Glomerular visceral epithelial cell (primary cell): ENCODE measurements around the gene DMD.

Experiments used
- DNase-seq: peaks from one replicate; pipeline ENCODE4 v3.0.0-alpha.2; 2016; ENCODE audit errors: extremely low spot score

DMD gene

GRCh38 chrX:31293409-31293808 lies 1917.9 kb downstream of the DMD start:
- no peak for DNase-seq

DNA sequence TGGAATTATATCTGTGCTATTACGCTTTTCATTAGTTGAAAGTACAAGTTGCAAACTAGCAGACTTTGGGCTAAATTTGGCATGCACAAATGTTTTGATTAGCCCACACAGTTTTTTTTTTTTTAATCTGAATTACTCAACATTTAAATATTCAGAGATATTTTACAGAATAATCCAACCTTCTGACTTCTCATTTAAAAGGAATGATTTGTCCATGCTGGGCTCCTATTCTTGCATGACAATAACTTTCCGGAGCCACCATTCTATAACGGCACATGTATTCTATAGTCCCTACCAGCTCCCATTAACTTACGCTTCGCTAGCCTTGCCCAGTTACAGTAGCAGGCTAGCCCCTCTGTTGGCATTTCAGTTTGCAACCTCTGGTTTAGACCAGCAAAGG lies 1920.2 kb downstream of the DMD start:
- no peak for DNase-seq

DNA sequence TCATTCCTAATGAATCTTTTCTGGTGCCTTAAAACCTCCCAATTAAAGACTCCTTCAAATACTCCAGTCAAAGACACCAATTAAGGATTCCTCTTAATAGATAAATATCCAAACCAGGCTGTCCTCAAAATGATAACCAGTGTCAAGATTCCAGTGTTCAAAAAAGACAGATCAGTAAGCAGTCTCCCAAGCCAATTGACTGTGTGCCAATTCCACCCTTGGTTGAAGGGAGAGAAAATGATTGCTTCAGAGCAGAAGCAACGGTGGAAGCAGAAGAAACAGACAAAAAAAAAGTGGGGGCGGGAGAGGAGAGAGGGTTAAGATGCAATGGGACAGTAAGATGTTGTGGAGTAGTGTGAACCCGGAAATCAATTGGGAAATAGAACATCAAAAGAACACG lies 1923.5 kb downstream of the DMD start:
- no peak for DNase-seq

DNA sequence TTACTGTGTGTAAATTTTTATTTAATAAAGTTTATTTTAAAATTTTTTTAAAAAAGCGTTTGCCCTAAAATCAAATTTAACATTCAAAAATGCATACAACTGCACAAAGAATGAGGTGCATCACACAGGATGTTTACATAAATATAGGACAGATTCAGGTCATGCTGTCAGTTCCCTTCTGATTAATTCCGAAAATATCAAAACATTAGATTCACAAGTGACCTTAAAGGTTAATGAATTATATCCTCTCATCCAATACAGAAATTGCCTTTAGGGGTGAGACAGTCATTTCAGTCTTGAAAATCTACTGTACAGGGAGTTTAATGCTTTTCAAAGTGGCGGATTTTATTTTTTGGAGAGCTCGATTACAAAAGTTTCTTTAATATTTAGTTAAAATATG lies 1930.8 kb downstream of the DMD start:
- no peak for DNase-seq

DNA sequence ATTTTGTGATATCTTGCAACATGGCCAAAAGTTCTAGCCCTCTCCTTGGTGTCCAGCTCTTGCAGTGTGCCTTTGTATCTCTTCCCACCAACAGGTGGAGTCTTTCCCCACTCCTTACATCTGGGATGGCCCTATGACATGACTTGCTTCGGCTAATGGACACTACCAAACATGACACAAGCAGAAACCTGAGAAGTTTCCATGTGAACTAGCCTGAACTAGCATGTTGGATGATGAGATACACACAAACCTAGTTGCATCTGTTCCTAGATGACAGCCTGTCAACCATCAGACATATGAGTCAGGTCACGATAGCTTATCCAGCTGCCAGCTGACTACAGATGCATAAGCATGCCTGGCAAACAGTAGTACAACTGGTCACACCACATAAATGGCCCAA lies 1932.0 kb downstream of the DMD start:
- peak; percentile 35 for DNase-seq

GRCh38 chrX:31272472-31272775 lies 1938.9 kb downstream of the DMD start:
- no peak for DNase-seq

- no peak for DNase-seq
These were observed 1939.5 kb downstream of the DMD start for GRCh38 chrX:31271615-31272471.

DNA sequence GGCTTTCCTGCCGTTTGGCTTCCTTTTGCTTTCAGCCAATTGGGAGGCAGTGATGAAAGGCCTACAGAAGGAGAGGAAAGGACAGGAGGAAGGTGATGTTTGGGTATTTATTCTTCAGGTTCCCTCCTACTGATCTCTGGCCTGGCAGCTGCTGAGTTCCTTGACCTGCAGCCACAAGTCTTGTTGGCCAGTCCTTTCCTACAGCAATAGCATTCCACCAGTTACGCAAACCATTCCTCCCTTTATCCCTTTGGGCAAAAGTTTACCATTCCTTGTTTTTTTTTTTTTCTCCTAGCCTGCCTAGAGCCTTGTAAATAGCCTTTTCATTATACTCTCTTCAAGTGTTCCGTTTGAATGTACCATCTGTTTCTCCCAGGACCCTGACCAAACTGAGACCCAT lies 1941.4 kb downstream of the DMD start:
- DNase-seq: no peak

DNA sequence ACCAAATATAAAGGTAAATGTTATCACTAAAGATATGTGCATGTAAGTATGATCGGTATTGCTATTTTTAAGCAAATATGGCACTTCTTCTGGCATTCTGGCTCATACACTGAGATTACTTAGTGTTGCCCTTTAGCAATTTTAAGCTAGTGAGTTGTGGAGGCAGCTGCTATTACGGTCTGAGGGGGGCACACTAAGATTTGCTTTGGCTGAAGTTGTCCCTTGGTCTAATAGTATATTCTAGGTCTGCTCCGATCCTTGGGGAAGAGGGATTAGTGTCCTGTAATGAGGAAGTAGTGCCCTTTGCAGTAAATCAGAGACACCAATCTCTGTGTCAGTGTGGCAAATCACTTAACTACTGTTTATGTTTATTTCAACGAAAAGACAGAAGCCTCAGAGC lies 1943.0 kb downstream of the DMD start:
- DNase-seq: no peak

DNA sequence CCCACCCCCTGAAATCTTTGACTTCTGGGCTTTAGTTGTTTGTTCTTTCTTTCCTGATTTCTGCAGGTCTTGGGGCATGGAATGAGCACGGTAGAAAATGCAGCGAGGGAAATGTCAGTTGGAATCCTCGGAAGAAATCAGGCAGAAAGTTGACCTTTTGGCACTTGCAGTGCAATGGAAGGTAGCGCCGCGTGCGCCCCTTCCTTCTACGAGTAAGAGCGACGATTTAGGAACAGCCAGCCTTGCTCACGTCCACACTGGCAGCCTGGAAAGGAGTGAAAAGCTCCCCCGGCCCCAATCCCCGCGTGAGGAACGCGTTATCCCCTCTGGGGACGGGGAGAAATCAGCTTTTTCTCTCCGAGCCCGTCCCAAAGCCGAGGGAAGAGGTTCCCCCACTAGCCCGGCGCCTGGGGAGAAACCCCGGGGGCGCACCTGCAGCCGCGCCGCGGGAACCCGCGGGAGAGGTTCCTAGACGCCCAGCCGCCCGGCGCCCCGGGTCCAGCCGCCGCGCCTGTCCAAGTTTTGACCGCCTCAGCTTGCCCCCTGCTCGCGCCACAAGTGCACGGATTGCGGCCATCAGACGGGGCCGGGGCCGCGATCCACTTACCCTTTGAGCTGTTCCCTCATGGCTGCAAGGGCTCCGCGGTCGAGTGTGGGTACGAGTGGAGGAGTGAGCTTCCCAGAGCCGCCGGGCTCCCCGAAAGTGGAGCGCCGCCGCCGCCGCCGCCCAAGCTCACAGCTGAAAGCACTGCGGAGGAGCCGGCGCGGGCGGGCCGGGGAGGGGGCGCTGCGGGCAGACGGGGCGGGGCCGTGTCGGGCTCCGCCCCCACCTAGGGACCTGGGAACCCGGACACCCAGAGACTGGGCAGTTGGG lies 1944.9 kb downstream of the DMD start:
- DNase-seq: peak; percentile 57

- no peak for DNase-seq
These were observed 1946.0 kb downstream of the DMD start for GRCh38 chrX:31265383-31265782.

DNA sequence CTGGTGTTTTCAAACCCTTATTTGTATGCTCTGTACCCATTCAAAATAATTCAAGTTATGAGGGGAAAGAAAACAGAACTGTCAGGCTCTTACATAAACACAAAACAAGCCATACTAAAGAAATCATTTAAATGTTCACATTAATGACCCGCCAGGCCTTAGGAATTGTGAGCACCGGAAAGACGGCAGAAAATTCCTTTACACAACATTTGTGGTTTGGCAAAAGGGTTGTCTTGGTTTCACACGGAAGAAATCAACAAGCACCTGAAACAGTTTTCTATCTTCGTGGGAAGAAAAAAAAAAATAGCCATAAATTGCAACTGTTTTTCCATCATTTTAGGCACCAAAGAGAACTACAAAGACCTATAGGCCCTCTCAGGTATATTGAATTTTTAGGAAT lies 1951.0 kb downstream of the DMD start:
- no peak for DNase-seq

DNA sequence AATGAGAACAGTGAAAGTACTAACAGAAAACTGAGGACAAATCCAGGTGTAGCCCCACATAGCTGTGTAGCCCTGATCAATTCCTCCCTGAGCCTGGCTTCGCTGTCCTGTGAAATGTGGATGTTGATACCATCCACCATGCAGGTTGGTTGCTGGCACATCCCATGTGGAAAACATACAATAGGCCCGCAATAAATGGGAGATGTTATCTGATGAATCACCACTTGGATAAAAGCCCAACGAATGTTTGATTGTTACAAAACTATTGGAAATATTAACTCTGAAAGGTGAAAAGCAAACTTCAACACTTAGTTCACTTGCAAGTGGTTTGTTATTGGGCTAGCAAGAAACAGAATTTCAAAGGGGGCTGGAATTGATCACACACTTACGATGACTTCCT lies 1953.2 kb downstream of the DMD start:
- DNase-seq: no peak

- DNase-seq: no peak
These were observed 1955.9 kb downstream of the DMD start for GRCh38 chrX:31255310-31256033.

GRCh38 chrX:31252133-31252532 lies 1959.2 kb downstream of the DMD start:
- no peak for DNase-seq

- no peak for DNase-seq
These were observed 1960.0 kb downstream of the DMD start for GRCh38 chrX:31251336-31251735.

GRCh38 chrX:31245714-31246113 lies 1965.6 kb downstream of the DMD start:
- no peak for DNase-seq

GRCh38 chrX:31243804-31244203 lies 1967.5 kb downstream of the DMD start:
- DNase-seq: no peak

DNA sequence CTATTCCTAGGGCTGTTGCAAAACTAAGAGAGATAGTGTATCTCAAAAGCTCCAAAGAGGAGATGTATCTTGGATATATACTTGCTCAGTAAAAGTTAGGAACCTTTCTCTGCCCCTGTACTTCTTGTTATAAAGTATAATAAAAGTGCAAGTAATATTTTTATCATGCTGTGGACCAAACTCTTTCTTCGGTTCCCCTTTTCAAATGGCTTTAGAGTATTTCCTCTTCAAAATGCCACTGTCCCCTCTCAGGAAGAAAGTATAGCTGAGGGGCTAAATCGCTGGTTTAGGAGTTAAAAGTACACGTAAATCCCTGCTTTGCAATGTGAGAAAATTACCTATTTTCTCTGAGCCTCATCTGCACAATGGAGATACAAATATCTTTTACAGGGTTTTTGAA lies 1970.4 kb downstream of the DMD start:
- DNase-seq: no peak

DNA sequence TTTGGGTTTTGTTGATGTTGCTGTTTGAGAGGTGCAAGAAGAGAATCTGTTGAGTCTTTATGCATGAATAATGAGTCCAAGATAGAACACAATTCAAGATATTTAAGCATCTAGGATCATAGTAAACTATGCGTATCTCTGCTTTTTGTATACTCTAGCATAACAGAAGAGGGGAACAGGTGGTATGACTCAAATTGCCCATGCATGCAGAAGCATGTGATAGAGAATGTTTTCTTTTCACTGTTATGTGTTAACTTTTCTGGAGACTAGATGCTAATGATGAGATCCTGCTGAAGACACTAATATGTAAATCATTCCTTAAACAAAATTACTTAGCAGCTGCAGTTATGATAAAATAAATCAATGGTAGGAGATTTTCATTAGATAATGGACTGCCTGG lies 1974.2 kb downstream of the DMD start:
- DNase-seq: no peak

DNA sequence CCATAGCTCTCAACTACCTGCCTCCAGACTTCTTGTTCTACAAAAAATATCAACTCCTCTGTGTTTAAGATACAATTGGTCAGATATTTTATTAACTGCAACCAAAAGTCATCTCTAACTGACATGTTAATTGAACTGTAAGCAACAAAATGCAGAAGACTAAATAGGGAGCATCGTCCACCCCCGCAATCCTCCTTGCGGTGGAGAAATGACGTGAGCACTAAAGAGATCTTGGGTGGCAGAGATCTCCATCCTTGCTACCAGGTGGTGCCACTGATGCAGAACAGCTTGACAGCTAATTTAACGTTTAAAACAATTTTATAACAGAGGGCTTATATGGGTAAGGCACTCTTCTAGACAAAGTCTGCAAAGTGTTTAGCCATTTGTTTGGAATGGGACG lies 1975.1 kb downstream of the DMD start:
- DNase-seq: no peak

- DNase-seq: no peak
These were observed 1977.3 kb downstream of the DMD start for GRCh38 chrX:31233941-31234496.
